Peyer's patch (tissue), 4 donors: Measurements from ENCODE around the gene SCYL1.

Source experiments
- POLR2A ChIP-seq, 2 donors: fragments of 450-650 bp; IDR thresholded peaks; one replicate each; pipeline ENCODE4 v1.5.1; 2017; ENCODE audit warnings: antibody characterized with exemption in 2 of 2, mild to moderate bottlenecking in 2 of 2, moderate library complexity in 2 of 2
- TF ChIP-seq, protein P1 (sequence below), 6 experiments: fragments of 450-650 bp in 4 of 6; fragments of 200-600 bp in 2 of 6; sonication (generic) in 1 of 6; IDR thresholded peaks; one replicate each; pipeline ENCODE4 v1.5.1; 2017 to 2019; ENCODE audit warnings: antibody characterized with exemption in 6 of 6, mild to moderate bottlenecking in 3 of 6, moderate library complexity in 1 of 6

DNA sequence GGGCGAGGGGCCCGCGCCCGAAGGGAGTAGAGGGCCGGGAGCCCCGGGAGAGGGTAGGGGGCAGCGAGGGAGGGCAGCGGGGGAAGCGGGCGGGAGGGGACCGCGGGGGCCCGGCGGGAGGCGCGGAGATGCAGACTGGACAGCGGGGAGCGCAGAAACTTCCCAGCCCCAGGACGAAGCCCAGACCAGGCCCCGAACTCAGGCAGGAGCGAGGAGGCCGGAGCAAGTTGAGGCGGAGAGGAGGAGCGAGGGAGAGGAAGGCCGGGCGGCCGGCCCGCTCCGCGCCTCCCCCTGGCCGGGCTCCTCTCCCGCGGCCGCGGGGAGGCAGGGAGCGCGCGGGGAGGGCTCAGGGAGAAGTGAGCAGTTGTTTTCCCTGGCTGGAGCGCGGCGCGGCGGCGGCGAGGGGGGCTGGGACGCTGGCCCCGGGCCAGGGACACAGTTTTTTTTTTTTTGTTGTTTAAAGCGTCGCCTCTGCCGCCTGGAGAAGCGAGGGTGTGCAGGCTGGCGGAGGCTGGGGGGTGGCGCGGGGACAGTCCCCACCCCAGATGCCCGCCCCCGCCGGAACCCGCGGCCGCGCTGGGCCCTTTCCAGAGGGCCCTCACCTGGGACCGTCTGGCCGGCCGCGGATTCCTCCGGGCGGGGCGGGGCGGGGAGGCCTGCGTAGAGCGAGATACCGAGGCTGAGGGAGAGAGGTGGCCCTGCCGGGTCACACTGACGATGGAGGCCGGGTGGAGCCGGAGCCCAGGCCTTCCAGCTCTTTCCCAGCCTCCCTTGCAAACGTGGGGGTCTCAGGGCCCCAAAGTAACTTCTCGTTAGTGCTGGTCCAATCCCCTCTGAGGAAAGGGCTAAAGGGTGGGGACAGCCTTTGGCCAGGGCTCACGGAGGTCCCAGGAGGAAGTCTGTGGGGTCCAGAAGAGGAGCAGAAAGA lies 33.4 kb downstream of the SCYL1 start, which contains the start of gene LTBP3:
- no peak for TF ChIP-seq POLR2A (IDR thresholded peaks at IDR 0.05)
- TF ChIP-seq, protein P1, sequence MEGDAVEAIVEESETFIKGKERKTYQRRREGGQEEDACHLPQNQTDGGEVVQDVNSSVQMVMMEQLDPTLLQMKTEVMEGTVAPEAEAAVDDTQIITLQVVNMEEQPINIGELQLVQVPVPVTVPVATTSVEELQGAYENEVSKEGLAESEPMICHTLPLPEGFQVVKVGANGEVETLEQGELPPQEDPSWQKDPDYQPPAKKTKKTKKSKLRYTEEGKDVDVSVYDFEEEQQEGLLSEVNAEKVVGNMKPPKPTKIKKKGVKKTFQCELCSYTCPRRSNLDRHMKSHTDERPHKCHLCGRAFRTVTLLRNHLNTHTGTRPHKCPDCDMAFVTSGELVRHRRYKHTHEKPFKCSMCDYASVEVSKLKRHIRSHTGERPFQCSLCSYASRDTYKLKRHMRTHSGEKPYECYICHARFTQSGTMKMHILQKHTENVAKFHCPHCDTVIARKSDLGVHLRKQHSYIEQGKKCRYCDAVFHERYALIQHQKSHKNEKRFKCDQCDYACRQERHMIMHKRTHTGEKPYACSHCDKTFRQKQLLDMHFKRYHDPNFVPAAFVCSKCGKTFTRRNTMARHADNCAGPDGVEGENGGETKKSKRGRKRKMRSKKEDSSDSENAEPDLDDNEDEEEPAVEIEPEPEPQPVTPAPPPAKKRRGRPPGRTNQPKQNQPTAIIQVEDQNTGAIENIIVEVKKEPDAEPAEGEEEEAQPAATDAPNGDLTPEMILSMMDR (IDR thresholded peaks at IDR 0.05): peak in 1 of 6 experiments; percentile 15
